A673 (cell line): ENCODE results near the gene NACA. TPM values are rescaled to one million over a fixed set of nuclear protein-coding genes. Genes with fewer than 3 reads are reported as not detected.
"Not testable (repeated sequence)": the region's sequence is repeated elsewhere in the genome, so short reads cannot be mapped to it uniquely, and the experiment has no call there.

Source experiments
- BruUV-seq: library from RNA; stranded (reverse); fragments of 400-500 nt; replicated peaks from 2 replicates; lab custom pipeline; 2021; lab: Mats Ljungman, UMichigan
- CTCF ChIA-PET: fragments of 300-600 bp; sonication (Branson Sonifier 250); formaldehyde crosslinking; loops from one replicate; lab custom pipeline; 2022; ENCODE audit warnings: antibody characterized with exemption; lab: Charles Lee
- POLR2A ChIA-PET: fragments of 300-600 bp; sonication (Branson Sonifier 250); formaldehyde crosslinking; loops from one replicate; lab custom pipeline; 2022; ENCODE audit warnings: antibody characterized with exemption; ENCODE audit not compliant: low non-redundant PET; lab: Charles Lee
- DNase-seq: peaks from one replicate; pipeline ENCODE4 v3.0.0-alpha.2; 2015; ENCODE audit warnings: low spot score
- H3K27ac ChIP-seq: fragments of 200-600 bp; sonication (generic); 2 replicates; pipeline ENCODE4 v1.5.1; 2016; ENCODE audit warnings: mixed run types, low read depth, mild to moderate bottlenecking, mixed read lengths, antibody characterized with exemption, low read length; ENCODE audit not compliant: poor library complexity, severe bottlenecking
- H3K27me3 ChIP-seq: fragments of 200-600 bp; sonication (generic); replicated peaks from 2 replicates; pipeline ENCODE4 v1.6.1; 2017; ENCODE audit warnings: mixed run types, low read depth, mild to moderate bottlenecking, mixed read lengths, antibody characterized with exemption, low read length; ENCODE audit not compliant: insufficient read depth, poor library complexity
- H3K36me3 ChIP-seq: fragments of 200-600 bp; sonication (generic); 2 replicates; pipeline ENCODE4 v1.6.1; 2016; ENCODE audit warnings: mixed run types, mild to moderate bottlenecking, mixed read lengths, antibody characterized with exemption, low read length; ENCODE audit not compliant: insufficient read depth, poor library complexity, severe bottlenecking
- H3K4me1 ChIP-seq: fragments of 200-600 bp; sonication (generic); 2 replicates; pipeline ENCODE4 v1.6.1; 2017; ENCODE audit warnings: mixed run types, mild to moderate bottlenecking, mixed read lengths, antibody characterized with exemption, low read length; ENCODE audit not compliant: insufficient read depth, poor library complexity, severe bottlenecking
- H3K4me3 ChIP-seq: fragments of 200-600 bp; sonication (generic); 2 replicates; pipeline ENCODE4 v1.5.1; 2016; ENCODE audit warnings: low read depth, mixed run types, mild to moderate bottlenecking, mixed read lengths, low read length; ENCODE audit not compliant: poor library complexity, severe bottlenecking
- H3K9me3 ChIP-seq: fragments of 200-600 bp; sonication (generic); 2 replicates; pipeline ENCODE4 v1.6.1; 2016; ENCODE audit warnings: mixed run types, low read depth, mild to moderate bottlenecking, mixed read lengths, antibody characterized with exemption, low read length; ENCODE audit not compliant: poor library complexity, severe bottlenecking
- CTCF ChIP-seq: fragments of 300-800, 200-600 bp; sonication (generic); conservative IDR thresholded peaks from 2 replicates; pipeline ENCODE4 v1.5.1; 2017; ENCODE audit warnings: low read depth, mild to moderate bottlenecking, antibody characterized with exemption, low read length, moderate library complexity, mixed read lengths
- EZH2 ChIP-seq: fragments of 200-600 bp; sonication (generic); IDR thresholded peaks from 2 replicates; pipeline ENCODE4 v1.6.1; 2017; ENCODE audit warnings: borderline replicate concordance, low read depth, mild to moderate bottlenecking, mixed read lengths, antibody characterized with exemption, low read length; ENCODE audit not compliant: poor library complexity, severe bottlenecking
- intact Hi-C: fragments of 100-400 bp; cut with micrococcal nuclease; formaldehyde crosslinking; loops from one replicate; pipeline ENCODE4 v1.10.0; 2022; ENCODE audit not compliant: unreplicated experiment
- total RNA-seq: library from RNA; stranded (reverse); gene quantifications from 2 replicates; pipeline ENCODE4 v1.2.3, GENCODE V29; 2021

NACA gene
- total RNA-seq, 1 experiment from 2014 or later: 908 TPM

- H3K27ac ChIP-seq: no peak overlapping the region
- ChIA-PET POLR2A (no interaction called here), CTCF (no interaction called here)
- TF ChIP-seq CTCF (no peak), EZH2 (no peak)
- H3K4me1 ChIP-seq: peaks cover 14% of the 10 kb centered on the region
- H3K9me3 ChIP-seq: peaks cover 2% of the 10 kb centered on the region
- intact Hi-C loops: loop anchor here (10.0 kb wide), 1 partner anchor 431 kb away; no protein-coding TSS in a partner anchor
- no peak for DNase-seq
- H3K36me3 ChIP-seq: peaks cover 12% of the 10 kb centered on the region
- no TSS peak for BruUV-seq
- H3K4me3 ChIP-seq: no peak overlapping the region
- no peaks in the 10 kb centered on the region for H3K27me3 ChIP-seq
These were observed 28.5 kb upstream of the NACA start for GRCh38 chr12:56753566-56753965.

- TF ChIP-seq CTCF (no peak), EZH2 (no peak)
- CTCF ChIA-PET: no interaction called here
- peak within 1 kb of the TSS; percentile 90 for H3K27ac ChIP-seq
- peak; percentile 92 for DNase-seq
- no peaks in the 10 kb centered on the region for H3K9me3 ChIP-seq
- TSS peak; percentile 50 for BruUV-seq
- no peaks in the 10 kb centered on the region for H3K27me3 ChIP-seq
- peaks cover 20% of the 10 kb centered on the region for H3K36me3 ChIP-seq
- peaks cover 14% of the 10 kb centered on the region for H3K4me1 ChIP-seq
- POLR2A ChIA-PET: interaction anchor here (0.7 kb wide), 1 partner anchor 336 kb away, joined by 4 read pairs; no protein-coding TSS in a partner anchor
- peak within 1 kb of the TSS; percentile 86 for H3K4me3 ChIP-seq
- intact Hi-C loops: loop anchor here (2.0 to 10.0 kb wide), 2 partner anchors 65 to 433 kb away; no protein-coding TSS in a partner anchor
These were observed 26.9 kb upstream of the NACA start, which contains the start of gene PRIM1 for GRCh38 chr12:56751712-56752598. TSS of gene PRIM1 (minus strand) at chr12:56752323. CDS start at chr12:56752298, 25 bp downstream.

GRCh38 chr12:56750596-56750995, 25.5 kb upstream of the NACA start:
- H3K27me3 ChIP-seq, H3K9me3 ChIP-seq, CTCF ChIA-PET, DNase-seq, BruUV-seq: not testable (repeated sequence)
- POLR2A ChIA-PET: interaction anchor here (0.6 kb wide), 1 partner anchor 245 kb away, joined by 3 read pairs; no protein-coding TSS in a partner anchor
- Histone ChIP-seq H3K27ac (peak overlapping the region; percentile 90), H3K36me3 (peaks cover 31% of the 10 kb centered on the region), H3K4me1 (peaks cover 14% of the 10 kb centered on the region), H3K4me3 (peak overlapping the region; percentile 86)
- intact Hi-C loops: loop anchor here (2.0 to 10.0 kb wide), 2 partner anchors 64 to 434 kb away; no protein-coding TSS in a partner anchor
